Astrocyte of the hippocampus (primary cell): ENCODE results near the gene SND1.
"Not testable (repeated sequence)": the region's sequence is repeated elsewhere in the genome, so short reads cannot be mapped to it uniquely, and the experiment has no call there.

Experiments used
- DNase-seq: peaks from one replicate; pipeline ENCODE4 v3.0.0; 2011; ENCODE audit warnings: low read depth, low spot score

Gene SND1

DNA sequence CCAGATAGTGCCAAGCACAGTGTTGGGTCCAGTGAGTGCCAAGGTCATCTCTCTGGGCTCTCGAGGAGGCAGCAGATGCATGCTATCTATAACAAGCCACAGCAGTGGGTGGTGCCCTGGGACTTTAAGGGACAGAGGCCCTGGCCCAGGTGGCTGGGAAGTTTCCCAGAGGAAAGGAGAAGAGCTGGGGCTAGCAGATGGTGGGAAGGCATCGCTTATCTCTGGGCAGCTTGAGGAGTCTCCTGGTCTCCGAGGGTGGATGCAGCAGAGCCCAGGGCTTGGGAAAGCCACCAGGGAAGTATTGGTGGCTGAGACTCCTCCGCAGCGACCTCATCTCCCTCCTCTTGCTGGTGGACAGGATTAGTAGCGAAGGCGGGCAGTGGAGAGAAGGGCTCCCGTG is 442.7 kb downstream of the SND1 start:
- no peak for DNase-seq

DNA sequence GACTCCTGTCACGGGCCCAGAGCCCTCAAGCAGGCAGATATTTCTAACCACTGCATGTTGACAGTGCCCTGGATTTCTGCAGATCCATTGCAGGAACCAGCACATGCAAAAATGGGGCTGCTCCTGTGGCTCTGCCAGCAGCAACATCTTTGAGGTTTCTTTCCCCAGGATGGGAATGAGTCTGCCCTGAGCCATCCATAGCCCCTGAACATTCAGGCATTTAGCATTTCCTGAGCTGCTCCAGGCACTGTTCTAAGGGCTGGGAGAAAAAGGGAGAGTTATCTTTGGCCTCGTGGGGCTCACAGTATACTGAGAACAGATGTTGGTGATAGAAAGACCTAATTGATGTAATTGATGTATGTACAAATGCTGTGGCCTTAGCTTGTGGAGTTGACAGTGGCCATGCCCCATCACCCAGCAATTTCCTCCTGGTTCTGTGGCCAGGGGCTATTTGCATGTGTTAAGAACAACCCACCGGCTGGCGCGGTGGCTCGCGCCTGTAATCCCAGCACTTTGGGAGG is 445.3 kb downstream of the SND1 start:
- no peak for DNase-seq

DNA sequence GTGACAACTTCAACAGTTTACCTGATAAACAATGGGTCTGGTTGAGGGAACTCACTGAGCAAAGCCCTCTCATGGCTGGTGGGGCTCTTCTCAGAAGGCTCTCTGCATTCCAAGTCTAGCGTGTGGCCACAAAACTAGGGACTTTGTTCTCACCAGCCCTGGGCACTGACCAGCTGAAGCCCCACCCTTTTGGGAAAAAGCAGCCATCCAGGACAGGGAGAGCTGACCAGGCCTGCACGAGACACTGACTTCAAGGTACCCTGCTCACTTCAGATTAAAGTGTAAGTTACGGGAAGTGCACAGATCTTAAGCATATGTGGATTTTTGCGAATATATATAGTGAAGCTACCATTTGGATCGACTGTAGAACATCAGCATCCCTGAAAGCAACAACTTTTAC is 446.6 kb downstream of the SND1 start:
- DNase-seq, result no peak

DNA sequence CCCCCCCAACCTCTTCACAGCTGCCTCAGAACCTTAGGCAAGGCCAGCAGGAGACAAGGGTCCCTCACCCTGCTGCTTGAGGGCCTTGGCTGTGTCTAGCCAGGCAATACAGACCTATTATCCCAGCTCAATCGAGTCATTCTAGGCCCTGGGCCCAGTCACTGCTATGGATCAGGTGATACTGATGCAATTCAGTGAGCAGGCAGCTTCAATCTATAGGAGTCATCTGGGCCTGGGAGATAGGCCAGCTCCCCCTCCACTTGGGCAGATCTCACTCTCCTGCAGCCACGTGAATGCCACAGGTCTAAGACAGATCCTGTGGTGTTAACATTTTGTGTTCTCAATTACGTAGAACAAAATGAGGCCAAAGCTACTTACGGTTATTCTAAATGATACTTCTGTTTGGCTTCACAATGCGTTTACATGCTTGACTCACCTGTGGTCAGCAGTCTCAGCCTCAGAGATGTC is 447.2 kb downstream of the SND1 start:
- DNase-seq, result peak; percentile 34

DNA sequence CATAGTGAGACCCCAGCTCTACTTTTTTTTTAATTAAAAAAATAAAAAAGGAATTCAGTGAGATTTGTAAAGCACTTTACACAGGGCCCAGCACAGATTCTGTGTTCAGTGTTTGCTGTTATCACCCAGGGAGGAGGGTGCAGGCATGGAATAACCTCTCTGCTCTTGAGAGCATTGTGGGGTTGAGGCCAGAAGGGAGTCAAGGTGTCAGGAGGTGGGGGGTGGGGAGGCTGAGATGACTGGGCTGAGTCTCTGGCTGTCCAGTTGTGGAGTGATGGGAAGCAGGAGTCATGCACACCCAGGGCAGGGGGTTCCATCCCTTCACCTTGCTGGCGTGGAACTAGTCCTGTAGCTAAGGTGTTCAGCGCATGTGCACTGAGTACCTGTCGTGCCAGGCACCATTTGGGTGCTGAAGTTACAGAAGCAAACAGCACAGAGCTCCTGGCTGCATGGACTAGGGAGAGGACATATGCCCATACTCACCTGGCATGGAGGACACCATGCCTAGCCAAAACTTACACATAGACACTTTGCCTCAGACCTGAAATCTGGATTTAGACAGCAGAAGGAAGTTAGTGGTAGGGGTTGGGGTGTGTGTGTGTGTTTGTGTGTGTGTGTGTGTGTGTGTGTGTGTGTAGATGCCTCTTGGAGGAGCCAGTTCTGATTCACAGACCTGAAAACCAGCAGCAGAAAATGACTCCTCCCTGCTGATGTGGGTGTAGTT is 448.4 kb downstream of the SND1 start:
- no peak for DNase-seq

DNA sequence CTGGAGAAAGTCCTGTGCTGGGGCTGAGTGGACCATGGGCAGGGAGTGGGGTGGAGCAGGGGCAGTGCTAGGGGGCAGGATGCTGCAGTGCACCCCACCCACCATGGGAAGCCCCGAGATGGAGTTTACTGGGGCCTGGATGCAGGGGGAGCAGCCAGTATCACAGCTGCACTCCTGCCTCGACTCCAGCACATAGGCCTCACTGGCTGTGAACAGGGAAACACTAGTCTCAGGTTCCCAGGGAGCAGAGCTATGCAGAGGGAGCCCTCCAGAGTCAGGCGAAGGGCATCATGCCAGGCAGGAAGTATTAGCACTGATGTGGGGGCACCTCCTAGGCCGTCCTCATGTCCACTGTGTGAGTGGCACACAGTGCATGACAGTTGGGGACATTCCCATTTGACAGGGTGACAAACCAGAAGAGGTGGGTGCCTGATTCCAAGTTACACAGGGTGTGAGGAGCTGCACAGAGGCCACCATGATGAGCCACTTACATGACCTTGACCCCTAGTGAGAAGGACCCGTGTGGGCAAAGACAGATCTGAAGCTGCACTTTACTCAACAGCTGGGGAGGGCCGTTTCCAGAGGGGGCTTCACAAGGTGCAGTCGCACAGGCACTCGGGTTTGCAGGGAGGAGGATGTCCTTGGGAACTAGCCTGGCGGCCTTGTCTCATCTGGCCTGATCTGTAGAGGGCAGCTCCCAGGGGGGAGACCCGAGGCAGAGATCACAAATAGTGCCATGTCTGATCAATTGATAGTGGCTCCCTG is 449.1 kb downstream of the SND1 start:
- DNase-seq, result no peak

DNA sequence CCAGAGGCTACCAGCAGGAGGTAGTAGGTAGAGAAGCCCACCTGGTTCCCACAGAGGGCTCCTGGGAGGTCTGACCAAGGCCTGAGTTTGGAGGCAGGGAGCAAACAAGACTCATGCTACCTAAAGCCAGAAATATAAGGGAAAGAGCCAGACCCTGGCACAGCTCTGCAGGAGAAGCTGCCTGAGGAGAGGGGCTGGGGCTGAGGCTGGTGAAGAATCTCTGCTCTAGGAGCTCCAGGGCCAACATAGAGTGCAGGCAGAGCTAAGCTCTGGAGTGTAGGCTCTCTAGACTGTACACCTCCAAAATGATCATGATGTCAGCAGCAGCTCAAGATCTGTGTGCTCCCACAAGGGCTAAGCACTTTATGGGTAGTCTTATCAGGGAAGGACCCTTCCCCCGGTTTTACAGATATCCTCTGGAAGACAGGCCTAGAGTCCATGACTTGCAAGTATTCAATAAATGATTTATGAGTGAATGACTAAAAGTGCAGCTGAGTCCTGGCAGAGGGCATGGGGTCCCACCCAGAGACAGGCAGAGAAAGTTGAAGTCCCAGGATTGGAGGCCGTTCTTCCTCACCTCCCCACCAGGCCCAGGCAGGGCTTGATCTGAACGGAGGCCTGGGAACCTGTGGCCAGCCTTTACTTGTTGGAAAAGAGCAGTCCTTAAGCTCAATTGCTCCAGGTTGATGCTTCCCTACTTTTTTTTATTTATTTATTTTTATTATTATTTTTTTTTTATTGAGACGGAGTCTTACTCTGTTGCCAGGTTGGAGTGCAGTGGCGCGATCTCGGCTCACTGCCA is 450.7 kb downstream of the SND1 start:
- DNase-seq, result no peak

DNA sequence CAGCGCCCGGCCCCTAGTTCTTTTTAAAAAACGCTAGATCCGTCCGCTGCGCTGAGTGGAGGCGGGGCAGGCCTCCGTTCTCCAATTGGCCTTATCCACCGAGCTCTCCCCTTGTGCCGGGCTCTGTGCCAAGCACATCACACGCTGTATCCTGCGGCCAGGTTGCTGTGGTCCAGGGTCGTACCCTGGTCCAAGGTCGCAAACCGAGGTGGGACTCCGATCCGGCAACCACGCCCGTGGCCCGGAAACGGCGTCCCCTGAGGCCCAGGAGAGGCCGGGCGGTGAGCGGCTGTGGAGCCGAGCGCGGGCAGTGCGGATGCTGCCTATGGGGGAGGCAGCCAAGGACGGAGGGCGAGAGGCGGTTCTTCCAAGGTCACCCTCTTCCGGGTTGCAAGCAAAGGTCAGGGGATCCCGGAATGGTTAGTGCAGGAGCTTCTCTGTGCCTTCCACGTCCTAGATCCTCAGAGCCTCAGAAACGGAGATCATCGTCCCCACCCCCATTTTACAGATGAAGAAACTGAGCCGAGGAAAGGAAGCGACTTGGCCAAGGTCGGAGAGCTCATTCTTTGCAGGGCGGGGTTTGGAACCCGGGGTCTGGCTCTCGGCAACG is 451.6 kb downstream of the SND1 start:
- DNase-seq, result no peak

DNA sequence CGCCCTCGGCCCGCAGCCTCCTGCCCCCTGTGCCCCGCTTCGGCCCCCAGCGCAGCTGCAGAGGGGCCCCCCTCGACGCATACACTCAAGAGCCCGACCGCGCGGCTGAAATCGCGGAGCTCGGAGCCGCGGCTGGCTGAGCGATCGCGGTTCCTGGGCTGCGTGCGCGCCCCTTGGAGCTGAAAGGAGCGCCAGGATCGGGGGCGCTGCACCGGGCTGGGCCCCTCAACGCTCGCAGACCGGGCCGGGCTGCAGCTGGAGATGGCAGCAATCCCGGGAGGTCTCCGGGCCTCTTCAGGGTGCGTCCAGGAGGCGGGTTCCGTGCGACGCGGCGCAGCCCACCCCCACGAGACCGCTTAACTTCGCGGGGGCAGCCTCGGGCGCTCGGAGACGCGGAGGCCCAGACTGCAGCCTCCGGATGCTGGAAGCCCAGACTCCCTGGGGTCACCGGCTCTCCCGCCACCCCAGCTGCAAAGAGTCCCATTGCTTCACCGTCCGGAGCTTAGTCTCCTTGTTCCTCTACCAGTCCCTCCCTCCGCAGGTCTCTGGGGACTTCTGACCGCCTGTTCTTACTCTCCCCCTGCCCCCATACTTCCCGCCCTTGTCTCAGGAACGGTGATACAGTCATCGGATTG is 452.2 kb downstream of the SND1 start:
- peak; percentile 50 for DNase-seq

DNA sequence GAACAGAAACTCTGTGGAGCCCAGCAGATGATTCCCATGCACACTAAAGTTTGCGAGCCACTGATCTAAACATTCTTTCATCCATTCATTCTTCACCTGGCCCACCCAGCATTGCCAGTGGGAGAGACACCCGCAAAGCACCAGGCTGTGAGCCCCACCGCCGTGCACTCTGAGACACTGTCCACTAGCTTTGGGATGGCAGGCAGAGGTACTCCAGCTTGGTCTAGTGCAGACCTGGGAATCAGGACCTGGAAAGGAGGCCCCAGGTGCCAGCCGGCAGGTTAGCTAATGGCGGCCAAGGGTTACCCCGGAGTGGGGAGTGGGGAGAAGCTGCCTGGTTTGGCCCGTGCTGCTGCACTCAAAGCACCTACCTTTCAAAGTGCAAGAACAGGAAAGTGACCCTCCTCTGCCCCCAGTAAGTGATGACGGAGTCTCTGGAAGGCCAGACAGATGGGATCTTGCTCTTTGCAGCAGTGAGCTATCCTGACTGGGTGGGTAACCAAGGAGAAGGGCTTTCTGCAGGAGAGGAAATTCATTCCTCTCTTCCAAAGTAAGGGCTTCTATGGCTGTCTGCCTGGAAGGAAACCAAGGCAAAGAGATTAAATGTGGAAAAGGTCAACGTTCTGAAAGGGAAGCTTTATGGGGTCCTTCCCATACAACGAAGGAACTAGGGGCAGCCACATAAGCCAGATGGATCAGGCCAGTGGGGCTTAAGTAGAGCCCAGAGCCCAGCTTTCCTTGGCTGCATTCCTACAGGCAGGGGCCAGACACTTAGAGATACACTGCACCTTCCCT is 453.4 kb downstream of the SND1 start:
- DNase-seq, result no peak

DNA sequence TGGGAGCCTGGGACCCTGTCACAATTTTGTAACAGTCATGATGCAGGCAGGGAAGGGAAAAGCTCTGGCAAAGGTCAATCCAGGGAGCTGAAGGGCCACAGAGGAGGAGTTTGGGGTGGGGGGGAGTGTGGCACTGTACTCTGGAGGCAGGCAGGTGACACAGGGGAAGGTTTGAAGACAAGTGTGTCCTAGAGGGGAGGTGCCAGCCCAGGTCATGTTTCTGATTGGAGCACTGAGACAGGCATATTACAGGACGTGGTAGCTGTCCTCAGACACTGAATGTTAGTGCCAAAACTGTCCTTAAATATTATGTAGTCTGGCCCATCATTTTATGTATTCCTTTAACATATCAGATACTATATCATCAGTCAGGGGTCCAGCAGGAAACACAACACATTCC is 454.8 kb downstream of the SND1 start:
- no peak for DNase-seq

DNA sequence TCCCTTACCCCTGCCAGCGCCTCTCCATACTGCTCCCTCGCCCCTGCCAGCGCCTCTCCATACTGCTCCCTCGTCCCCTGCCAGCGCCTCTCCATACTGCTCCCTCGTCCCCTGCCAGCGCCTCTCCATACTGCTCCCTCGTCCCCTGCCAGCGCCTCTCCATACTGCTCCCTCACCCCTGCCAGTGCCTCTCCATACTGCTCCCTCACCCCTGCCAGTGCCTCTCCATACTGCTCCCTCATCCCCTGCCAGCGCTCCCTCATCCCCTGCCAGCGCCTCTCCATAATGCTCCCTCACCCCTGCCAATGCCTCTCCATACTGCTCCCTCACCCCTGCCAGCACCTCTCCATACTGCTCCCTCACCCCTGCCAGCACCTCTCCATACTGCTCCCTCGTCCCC is 455.5 kb downstream of the SND1 start:
- not testable (repeated sequence) for DNase-seq

DNA sequence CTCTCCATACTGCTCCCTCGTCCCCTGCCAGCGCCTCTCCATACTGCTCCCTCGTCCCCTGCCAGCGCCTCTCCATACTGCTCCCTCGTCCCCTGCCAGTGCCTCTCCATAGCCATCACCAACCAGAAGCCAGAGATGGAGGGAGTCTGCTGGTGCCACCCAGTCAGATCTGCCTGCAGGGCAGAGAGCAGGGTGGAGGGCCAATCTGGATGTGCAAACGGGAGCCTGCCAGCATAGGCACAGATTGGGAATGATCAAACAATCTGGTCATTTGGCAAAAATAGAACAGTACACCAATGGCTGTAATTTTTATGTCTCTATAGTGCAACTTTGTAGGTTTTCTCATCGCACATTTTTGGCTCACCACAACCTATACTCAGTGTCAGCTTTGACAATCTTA is 456.1 kb downstream of the SND1 start:
- no peak for DNase-seq

DNA sequence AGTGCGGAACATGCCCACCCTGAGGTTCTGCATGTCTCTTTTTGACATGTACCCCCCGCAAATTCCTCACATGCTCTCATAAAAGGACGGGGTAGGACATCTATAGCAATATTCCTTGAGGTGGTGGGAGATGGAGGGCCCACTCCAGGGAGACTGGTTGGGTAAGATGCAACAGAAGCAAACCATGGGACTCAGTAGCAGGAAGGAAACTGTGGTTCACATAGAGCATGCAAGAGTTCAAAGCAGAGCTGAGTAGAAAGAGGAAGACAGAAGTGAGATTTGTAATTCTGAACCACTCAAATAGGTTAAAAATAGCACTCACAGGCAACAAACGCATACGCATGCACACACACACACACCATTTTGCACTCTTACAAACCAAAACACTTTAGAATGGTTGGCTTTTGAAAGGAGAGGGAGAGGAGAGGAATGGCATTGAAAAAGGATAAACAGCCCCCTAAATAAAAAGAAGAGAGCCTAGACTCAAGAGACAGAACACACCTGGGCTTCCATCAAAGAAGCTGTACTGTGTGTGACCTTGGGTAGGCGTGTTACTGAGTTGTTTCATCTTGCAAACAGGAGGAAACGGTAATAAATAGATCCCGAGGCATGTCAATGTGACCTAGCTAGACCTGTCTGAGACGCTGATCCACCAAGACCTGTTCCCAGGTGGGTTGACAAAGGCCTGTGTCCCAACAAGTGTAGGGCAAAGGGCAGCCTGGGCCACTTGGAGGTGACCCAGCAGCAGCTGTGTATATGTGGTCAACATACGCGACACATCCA is 456.8 kb downstream of the SND1 start:
- DNase-seq, result no peak

DNA sequence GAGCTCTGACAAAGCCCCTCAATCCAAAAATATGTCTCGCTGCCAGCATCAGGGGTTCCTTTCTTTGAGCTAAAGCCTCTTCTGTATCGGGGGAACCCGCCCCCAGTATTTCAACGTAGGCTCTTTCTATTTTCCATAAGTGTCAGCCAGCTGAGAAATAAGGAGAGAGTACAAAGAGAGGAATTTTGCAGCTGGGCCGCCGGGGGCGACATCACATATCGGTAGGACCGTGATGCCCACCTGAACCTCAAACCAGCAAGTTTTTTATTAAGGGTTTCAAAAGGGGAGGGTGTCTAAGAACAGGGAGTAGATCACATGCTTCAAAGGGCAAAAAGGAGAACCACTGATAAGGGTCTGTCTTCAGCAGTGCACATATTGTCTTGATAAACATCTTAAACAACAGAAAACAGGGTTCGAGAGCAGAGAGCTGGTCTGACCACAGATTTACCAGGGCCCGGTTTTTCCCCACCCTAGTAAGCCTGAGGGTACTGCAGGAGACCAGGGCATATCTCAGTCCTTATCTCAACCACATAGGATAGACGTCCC is 457.5 kb downstream of the SND1 start:
- not testable (repeated sequence) for DNase-seq

DNA sequence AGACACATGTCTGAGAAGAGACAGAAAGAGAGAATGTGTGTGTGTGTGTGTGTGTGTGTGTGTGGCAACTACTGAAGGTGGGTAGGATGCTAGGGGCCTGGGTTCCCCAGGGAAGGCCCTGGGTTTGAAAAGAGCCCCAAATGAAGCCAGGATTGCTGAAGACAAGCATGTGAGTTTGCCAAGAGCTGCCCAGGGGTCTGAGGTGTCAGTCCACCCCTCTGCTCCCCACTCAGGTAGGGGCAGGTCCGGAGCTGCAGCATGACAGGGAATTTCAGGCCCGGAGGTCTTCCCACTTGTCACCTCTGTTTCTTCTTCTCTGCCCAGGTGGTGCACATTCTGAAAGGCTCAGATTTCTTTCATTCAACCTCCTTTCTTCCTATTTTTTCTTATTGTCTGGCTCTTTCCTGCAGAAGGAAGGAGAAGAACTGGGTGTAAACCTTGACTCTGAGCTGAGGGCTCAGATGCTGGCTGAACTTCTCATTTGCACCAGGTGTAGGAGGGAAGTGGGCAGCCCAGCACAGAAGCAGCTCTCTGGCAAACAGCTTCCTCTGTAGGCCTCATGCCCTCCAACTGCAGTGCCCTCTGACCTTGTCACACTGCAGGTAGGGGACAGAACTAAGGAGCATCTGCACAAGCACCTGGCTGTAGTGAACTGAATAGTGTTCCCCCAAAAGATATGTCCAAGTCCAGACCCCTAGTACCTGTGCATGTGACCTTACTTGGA is 458.8 kb downstream of the SND1 start:
- DNase-seq, result no peak

DNA sequence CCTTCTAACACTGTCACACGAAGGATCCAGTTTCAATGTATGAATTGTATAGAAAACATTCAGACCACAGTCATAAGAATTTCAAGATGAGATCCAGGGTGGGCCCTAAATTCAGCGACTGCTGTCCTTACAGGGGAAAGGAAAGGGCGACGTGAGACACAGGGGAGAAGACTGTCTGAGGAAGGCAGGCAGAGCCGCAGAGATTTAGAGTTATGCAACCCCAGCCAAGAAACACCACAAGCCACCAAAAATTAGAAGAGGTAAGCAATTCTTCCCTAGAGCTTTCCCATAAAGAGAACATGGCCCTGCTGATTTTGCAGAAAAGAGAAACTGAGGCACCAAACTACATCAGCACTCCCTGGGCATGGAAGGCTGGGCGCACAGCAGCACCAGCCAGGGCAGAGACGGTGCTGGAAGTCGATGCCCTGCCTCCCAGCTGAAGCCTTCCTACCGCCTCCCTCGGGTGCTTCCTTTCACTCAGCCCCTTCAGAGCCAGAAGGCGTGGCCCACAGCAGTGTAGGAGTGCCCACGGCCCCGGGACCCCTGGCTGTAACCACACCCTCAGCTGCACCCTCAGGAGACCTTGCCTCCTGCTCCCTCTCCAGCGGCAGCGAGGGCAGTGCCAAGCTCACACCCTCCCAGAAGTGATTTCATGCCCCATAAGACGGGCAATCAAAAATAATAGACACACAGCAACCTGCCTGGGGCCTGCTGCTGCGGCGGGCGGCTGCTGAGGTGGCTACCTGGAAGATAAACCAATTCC is 460.2 kb downstream of the SND1 start:
- no peak for DNase-seq

DNA sequence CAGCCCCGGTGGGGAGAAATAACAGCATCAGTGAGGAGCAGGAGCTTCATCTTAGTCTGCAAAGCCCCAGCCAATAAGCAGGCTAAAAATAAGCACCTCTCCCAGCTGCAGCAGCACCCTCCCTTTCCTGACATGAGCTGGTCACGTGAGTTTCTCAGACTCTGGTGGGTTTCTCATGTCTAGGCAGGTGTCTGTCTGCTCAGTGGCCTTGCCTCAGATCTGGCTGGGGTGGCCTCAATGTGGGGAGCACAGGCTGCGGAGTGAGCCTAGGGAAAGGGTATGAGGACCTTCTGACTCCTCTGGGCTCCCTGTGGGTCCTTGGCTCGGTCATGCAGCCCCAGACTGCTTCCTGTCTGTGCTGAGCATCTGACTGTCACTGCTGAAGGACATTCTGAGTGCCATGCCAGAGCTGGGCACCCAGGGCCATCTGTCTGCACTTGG is 460.8 kb downstream of the SND1 start:
- DNase-seq, result no peak
